GM18502 (cell line): ENCODE results near the gene ZNF738.
A peak's percentile ranks its signal among the peaks of the same experiment; 100 is the strongest.
"Not testable (repeated sequence)": the region's sequence is repeated elsewhere in the genome, so short reads cannot be mapped to it uniquely, and the experiment has no call there.

Source experiments
- ATAC-seq: cut with Tn5 transposase; IDR thresholded peaks from one replicate; pipeline ENCODE4 v1.9.1; 2021; ENCODE audit warnings: mild to moderate bottlenecking; ENCODE audit not compliant: unreplicated experiment, poor library complexity

ZNF738 gene

GRCh38 chr19:21358768-21359451 lies at the start of gene ZNF738:
Gene ZNF738 (plus strand): TSS chr19:21359000. CDS start chr19:21359141, 141 bp downstream.
- peak; percentile 96 for ATAC-seq

DNA sequence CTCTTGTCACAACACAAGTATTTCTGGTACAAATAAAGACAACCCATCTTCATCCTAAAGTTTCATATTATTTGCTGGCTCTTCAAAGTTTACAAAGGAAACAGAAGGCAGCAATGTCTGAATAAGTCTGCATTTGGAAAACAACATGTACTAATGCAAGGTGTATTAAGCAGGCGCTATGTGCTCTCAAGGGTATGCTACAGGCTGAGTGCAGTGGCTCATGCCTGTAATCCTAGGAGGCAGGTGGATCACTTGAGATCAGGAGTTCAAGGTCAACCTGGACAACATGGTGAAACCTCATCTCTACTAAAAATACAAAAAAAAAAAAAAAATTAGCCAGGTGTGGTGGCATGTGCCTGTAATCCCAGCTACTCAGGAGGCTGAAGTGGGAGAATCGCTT lies 46.0 kb upstream of the ZNF738 start:
- not testable (repeated sequence) for ATAC-seq

DNA sequence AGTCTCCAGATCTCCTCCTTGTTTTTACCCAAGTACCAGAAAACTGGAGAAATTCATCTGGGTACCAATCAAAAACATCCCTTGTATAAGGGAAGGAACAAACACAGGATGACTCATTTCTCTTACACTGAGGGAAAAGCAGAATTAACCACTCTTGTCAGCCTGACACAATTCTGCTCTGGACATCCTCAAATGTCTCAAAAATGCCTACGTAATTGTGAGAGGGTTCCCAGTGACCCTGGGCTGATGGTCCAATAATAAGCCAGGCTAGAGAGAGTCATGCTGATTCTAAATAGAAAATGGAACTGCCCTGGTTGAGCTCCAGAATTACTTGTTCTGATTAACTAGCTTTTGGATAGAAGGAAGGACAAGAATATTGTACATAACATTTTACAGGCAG lies 44.1 kb upstream of the ZNF738 start:
- no peak for ATAC-seq

GRCh38 chr19:21317821-21318220 lies 41.0 kb upstream of the ZNF738 start:
- no peak for ATAC-seq

- no peak for ATAC-seq
These were observed 37.7 kb upstream of the ZNF738 start for GRCh38 chr19:21321134-21321533.

DNA sequence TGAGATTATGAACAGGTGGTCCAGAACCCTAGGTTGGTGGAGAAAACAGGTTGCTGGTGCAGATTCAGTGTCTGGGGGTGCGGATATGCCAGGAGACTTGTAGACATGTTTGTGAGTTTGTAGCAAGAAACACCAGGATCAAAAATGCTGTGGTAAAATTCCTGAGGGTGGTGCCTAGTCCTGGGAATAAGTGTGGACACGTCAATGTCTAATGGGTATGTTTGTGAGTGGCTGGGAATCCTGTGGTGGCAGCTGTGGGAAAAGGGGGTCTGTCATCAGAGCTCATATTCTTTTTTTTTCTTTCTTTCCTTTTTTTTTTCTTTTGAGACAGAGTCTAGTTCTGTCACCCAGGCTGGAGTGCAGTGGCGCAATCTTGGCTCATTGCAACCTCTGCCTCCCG lies 36.8 kb upstream of the ZNF738 start:
- ATAC-seq = no peak

- no peak for ATAC-seq
These were observed 36.3 kb upstream of the ZNF738 start for GRCh38 chr19:21322528-21322927.

DNA sequence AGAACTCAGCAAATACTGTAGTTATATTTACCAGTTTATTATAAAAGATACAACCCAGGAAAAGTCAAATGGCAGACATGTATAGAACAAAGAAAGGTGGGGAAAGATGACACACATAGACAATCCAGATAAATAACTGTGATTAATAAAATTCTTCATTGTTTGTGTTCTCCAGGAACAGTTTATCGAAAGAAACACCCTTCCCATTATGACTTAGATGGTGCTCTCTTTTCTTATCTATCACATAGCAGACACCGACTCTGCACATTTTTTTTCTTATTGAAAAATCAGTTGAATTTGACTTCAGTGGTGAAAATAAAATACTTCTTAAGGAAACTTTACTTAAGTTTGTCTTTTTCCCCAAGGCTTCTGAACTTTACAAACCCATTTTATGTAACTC lies 35.8 kb upstream of the ZNF738 start:
- ATAC-seq = no peak

DNA sequence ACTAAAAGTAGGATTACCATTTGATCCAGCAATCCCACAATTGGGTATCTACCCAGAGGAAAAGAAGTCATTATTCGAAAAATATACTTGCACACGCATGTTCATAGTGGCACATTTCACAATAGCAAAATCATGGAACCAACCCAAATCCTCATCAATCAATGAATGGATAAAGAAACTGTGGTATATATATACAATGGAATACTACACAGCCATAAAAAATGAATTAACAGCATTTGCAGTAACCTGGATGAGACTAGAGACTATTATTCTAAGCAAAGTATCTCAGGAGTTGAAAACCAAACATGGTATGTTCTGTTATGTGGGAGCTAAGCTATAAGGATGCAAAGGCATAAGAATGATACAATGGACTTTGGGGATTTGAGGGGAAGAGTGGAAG lies 32.6 kb upstream of the ZNF738 start:
- no peak for ATAC-seq

DNA sequence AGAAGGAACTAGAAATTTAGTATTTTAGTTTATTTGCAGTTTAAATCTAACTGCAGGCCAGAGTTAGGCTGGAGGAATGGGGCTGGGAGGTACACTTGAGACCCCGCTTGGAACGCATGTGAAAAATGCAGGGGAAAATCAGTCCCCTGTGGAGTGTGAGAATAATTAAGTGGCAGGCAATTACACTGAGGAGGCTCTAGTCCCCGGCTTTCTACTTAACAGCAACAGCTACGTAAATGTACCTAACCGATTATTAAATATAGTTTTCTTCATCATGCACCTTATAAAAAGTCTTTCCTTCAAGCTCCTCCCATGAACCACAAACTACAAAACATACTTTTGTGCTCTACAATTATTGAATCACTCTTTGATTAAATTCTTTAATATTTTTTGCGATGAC lies 30.4 kb upstream of the ZNF738 start:
- ATAC-seq = no peak

- peak; percentile 100 for ATAC-seq
These were observed 29.8 kb upstream of the ZNF738 start, which contains the start of gene ZNF708 for GRCh38 chr19:21328885-21329605. Gene ZNF708 (minus strand): TSS chr19:21329410. CDS start chr19:21329212, 198 bp downstream.

GRCh38 chr19:21335721-21336120 lies 23.1 kb upstream of the ZNF738 start:
- ATAC-seq = no peak

DNA sequence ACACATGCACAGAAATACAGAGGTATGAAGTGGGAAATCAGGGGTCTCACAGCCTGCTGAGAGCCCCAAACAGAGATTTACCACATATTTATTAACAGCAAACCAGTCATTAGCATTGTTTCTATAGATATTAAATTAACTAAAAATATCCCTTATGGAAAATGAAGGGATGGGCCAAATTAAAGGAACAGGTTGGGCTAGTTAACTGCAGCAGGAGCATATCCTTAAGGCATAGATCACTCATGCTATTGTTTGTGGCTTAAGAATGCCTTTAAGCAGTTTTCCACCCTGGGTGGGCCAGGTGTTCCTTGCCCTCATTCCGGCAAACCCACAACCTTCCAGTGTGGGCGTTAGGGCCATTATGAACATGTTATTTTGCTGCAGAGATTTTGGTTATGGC lies 14.0 kb upstream of the ZNF738 start:
- ATAC-seq = not testable (repeated sequence)

GRCh38 chr19:21352830-21353229 lies 6.0 kb upstream of the ZNF738 start:
- ATAC-seq = no peak

GRCh38 chr19:21362291-21362690 lies 3.5 kb downstream of the ZNF738 start:
- ATAC-seq = no peak

DNA sequence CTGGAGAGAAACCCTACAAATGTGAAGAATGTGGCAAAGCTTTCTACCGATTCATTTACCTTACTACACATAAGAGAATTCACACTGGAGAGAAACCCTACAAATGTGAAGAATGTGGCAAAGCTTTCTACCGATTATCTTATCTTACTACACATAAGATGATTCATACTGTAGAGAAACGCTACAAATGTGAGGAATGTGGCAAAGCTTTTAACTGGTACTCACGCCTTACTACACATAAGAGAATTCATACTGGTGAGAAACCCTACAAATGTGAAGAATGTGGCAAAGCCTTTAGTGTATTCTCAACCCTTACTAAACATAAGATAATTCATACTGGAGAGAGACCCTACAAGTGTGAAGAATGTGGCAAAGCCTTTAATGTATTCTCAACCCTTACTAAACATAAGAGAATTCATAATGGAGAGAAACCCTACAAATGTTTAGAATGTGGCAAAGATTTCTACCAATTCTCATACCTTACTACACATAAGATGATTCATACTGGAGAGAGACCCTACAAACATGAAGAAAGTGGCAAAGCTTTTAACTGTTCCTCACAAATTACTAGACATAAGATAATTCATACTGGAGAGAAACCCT lies 25.3 kb downstream of the ZNF738 start:
- no peak for ATAC-seq

DNA sequence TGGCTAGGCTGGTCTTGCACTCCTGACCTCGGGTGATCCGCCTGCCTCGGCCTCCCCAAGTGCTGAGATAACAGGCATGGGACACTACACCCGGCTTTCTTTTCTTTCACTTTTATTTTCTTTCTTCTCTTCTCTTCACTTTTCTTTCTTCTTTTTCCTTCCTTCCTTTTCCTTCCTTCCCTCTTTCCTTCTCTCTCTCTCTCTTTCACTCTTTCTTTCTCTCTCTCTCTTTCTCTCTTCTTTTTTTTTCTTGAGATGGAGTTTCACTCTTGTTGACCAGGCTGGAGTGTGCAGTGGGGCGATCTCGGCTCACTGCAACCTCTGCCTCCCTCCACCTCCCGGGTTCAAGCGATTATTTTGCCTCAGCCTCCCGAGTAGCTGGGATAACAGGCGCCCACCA lies 37.3 kb downstream of the ZNF738 start:
- no peak for ATAC-seq

DNA sequence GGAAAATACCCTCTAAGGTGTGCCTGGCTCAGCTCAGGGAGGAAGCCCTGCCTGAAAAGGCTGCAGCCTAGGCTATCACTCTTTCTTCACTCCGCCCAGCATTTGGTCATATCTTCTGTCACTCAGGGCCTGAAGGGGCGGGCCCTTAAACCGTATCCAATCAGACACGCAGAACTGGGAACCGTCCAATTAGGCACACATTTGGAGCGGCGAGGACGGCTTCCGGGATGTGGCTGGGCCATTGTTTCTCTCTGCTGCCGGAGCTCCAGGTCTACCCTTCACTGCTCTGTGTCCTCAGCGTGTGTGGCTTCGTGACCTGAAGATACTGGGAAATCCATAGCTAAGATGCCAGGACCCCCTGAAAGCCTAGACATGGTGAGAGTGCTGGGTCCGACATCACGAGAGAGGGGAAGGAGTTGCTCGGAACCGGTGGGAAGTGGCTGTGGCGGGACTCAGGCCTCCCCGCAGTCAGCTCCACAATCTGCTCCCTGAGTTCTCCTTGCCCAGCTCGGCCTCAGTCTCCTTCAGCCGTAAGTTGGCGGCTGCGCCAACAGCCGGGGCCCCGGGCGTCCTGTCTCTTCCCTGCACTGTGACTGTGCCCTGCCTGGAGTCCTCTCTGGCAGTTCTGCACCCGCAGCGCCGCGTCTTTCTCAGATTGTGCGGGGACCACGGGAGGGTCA lies 38.2 kb downstream of the ZNF738 start, which contains the start of gene ZNF493:
Gene ZNF493 (plus strand): TSS at position 241 of the 680 bp plus-strand sequence. CDS start 105 bp downstream, at position 346.
- peak; percentile 100 for ATAC-seq

DNA sequence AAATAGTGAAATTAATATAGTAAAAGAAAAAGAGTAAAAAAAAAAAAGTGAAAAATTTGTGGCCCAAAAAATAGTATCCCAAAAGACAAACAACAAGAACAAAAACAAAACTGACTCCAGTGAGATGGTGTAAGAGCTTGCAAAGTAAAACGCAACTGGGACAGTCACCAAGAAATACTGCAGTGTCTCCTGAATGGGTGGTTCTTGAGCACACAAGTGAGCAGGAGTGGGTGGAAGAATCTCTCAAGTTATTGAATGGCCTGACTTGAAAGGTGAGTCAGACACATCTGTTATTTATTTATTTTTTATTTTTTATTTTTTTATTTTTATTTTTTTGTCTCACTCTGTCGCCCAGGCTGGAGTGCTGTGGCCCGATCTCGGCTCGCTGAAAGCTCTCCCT lies 40.1 kb downstream of the ZNF738 start:
- ATAC-seq = no peak

- ATAC-seq = no peak
These were observed 43.6 kb downstream of the ZNF738 start for GRCh38 chr19:21402303-21402985.
